ENCODE measurements around the gene GPR22.
A peak's percentile ranks its signal among the peaks of the same experiment; 100 is the strongest.

GPR22 gene

GRCh38 chr7:107499731-107500130, 29.9 kb downstream of the GPR22 start:
- ChIA-PET CTCF (no interaction called here), POLR2A (no interaction called here)
- H3K4me3 ChIP-seq (ENCODE audit: low read depth, low read length): no peak overlapping the region
- TF ChIP-seq CTCF (IDR thresholded peaks at IDR 0.05; ENCODE audit: insufficient read depth, low read length, missing control alignments): no peak
- DNase-seq (ENCODE audit: low read depth, low spot score): no peak

DNA sequence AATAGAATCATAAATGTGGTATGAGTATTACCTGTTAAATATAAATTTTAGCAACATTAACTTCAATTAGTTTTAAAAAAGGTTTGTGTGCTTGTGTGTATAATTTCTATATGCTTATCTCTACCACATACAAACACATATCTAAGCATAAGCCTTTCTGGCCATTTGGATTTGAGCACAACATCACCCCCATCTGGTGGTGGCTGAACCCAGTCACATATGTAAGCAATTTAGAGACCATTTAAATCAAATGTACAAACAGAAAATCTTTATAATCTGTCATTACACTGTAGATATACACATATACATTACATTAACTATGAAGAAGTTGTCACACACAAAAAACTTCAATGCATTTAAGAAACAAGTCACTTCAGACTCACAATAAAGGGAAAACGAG, 31.7 kb downstream of the GPR22 start:
- POLR2A ChIA-PET: no interaction called here
- CTCF ChIA-PET: interaction anchor here (0.6 to 1.5 kb wide), 8 partner anchors 13 to 354 kb away, joined by 3 to 11 read pairs (median 4); no protein-coding TSS in a partner anchor
- no peak for DNase-seq (ENCODE audit: low read depth, low spot score)
- peak; percentile 17 for TF ChIP-seq CTCF (IDR thresholded peaks at IDR 0.05; ENCODE audit: insufficient read depth, low read length, missing control alignments)
- H3K4me3 ChIP-seq (ENCODE audit: low read depth, low read length): no peak overlapping the region

DNA sequence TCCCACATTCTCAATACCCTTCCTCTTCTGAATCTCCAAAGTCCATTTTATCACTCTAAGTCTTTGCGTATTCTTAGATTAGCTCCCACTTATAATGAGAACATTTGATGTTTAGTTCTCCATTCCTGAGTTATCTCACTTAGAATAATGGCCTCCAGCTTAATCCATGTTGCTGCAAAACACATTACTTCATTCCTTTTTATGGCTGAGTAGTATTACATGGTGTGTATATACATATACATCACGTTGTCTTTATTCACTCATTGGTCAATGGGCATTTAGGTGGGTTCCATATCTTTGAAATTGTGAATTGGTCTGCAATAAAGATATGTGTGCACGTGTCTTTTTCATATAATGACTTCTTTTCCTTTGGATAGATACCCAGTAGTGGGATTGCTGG, 32.3 kb downstream of the GPR22 start:
- POLR2A ChIA-PET: no interaction called here
- DNase-seq (ENCODE audit: low read depth, low spot score): no peak
- CTCF ChIA-PET: interaction anchor here (0.7 to 1.0 kb wide), 3 partner anchors 11 to 309 kb away, joined by 3 read pairs; no protein-coding TSS in a partner anchor
- TF ChIP-seq CTCF (IDR thresholded peaks at IDR 0.05; ENCODE audit: insufficient read depth, low read length, missing control alignments): no peak
- no peak overlapping the region for H3K4me3 ChIP-seq (ENCODE audit: low read depth, low read length)

- ChIA-PET POLR2A (no interaction called here), CTCF (interaction anchor here (0.7 to 1.0 kb wide), 2 partner anchors 11 to 309 kb away, joined by 3 read pairs; no protein-coding TSS in a partner anchor)
- TF ChIP-seq CTCF (IDR thresholded peaks at IDR 0.05; ENCODE audit: insufficient read depth, low read length, missing control alignments): no peak
- no peak for DNase-seq (ENCODE audit: low read depth, low spot score)
- H3K4me3 ChIP-seq (ENCODE audit: low read depth, low read length): no peak overlapping the region
Measured at GRCh38 chr7:107502797-107503196, 32.9 kb downstream of the GPR22 start.

GRCh38 chr7:107503687-107504086, 33.8 kb downstream of the GPR22 start:
- TF ChIP-seq CTCF (IDR thresholded peaks at IDR 0.05; ENCODE audit: insufficient read depth, low read length, missing control alignments): no peak
- no peak overlapping the region for H3K4me3 ChIP-seq (ENCODE audit: low read depth, low read length)
- CTCF ChIA-PET: no interaction called here
- POLR2A ChIA-PET: no interaction called here
- DNase-seq (ENCODE audit: low read depth, low spot score): no peak

GRCh38 chr7:107505362-107505761, 35.5 kb downstream of the GPR22 start:
- CTCF ChIA-PET: interaction anchor here (0.7 kb wide), 1 partner anchor 308 kb away, joined by 3 read pairs; no protein-coding TSS in a partner anchor

More at GRCh38 chr7:107505362-107505761, 35.5 kb downstream of the GPR22 start:
- no peak for DNase-seq (ENCODE audit: low read depth, low spot score)
- POLR2A ChIA-PET: no interaction called here
- no peak for TF ChIP-seq CTCF (IDR thresholded peaks at IDR 0.05; ENCODE audit: insufficient read depth, low read length, missing control alignments)
- H3K4me3 ChIP-seq (ENCODE audit: low read depth, low read length): no peak overlapping the region

Data from AG04449 (cell line).